Measurements from ENCODE around the gene FSD2.

Gene FSD2

GRCh38 chr15:82832601-82833361 is 26.9 kb upstream of the FSD2 start:
- TF ChIP-seq CTCF (IDR thresholded peaks at IDR 0.05; ENCODE audit: low read depth, low read length), result no peak
- no peak for DNase-seq
- Histone ChIP-seq H3K9me3 (no peaks in the 10 kb centered on the region), H3K4me1 (no peaks in the 10 kb centered on the region), H3K4me3 (ENCODE audit: low read depth, low read length) (no peak overlapping the region), H3K27me3 (no peaks in the 10 kb centered on the region), H3K36me3 (peaks cover 40% of the 10 kb centered on the region)

GRCh38 chr15:82831894-82832600 is 26.2 kb upstream of the FSD2 start:
- no peak for TF ChIP-seq CTCF (IDR thresholded peaks at IDR 0.05; ENCODE audit: low read depth, low read length)
- no peaks in the 10 kb centered on the region for H3K4me1 ChIP-seq
- H3K27me3 ChIP-seq, result no peaks in the 10 kb centered on the region
- DNase-seq, result no peak
- peaks cover 43% of the 10 kb centered on the region for H3K36me3 ChIP-seq
- H3K4me3 ChIP-seq (ENCODE audit: low read depth, low read length), result no peak overlapping the region
- H3K9me3 ChIP-seq, result no peaks in the 10 kb centered on the region

GRCh38 chr15:82830427-82831173 is 24.7 kb upstream of the FSD2 start:
- no peak for TF ChIP-seq CTCF (IDR thresholded peaks at IDR 0.05; ENCODE audit: low read depth, low read length)
- Histone ChIP-seq H3K9me3 (no peaks in the 10 kb centered on the region), H3K27me3 (no peaks in the 10 kb centered on the region), H3K4me1 (no peaks in the 10 kb centered on the region), H3K36me3 (peaks cover 46% of the 10 kb centered on the region), H3K4me3 (ENCODE audit: low read depth, low read length) (no peak overlapping the region)
- DNase-seq, result no peak

GRCh38 chr15:82829234-82829633 is 23.4 kb upstream of the FSD2 start:
- Histone ChIP-seq H3K4me3 (ENCODE audit: low read depth, low read length) (no peak overlapping the region), H3K4me1 (no peaks in the 10 kb centered on the region), H3K27me3 (no peaks in the 10 kb centered on the region), H3K9me3 (no peaks in the 10 kb centered on the region), H3K36me3 (peaks cover 46% of the 10 kb centered on the region)
- no peak for DNase-seq
- no peak for TF ChIP-seq CTCF (IDR thresholded peaks at IDR 0.05; ENCODE audit: low read depth, low read length)

- Histone ChIP-seq H3K9me3 (no peaks in the 10 kb centered on the region), H3K4me3 (ENCODE audit: low read depth, low read length) (no peak overlapping the region), H3K4me1 (no peaks in the 10 kb centered on the region), H3K36me3 (peaks cover 45% of the 10 kb centered on the region), H3K27me3 (no peaks in the 10 kb centered on the region)
- TF ChIP-seq CTCF (IDR thresholded peaks at IDR 0.05; ENCODE audit: low read depth, low read length), result no peak
- DNase-seq, result no peak
Observed at GRCh38 chr15:82828075-82828474, 22.2 kb upstream of the FSD2 start.
